Neuronal stem cell (in vitro differentiated cells): ENCODE results near the gene GMDS.
A peak's percentile ranks its signal among the peaks of the same experiment; 100 is the strongest.

Experiments
- DNase-seq: peaks from one replicate; pipeline ENCODE4 v3.0.0-alpha.2; 2013; ENCODE audit warnings: low spot score
- H2AFZ ChIP-seq: one replicate; pipeline ENCODE4 v1.6.1; 2013; ENCODE audit warnings: mild to moderate bottlenecking, low read length, inconsistent platforms
- H2AK5ac ChIP-seq: 2 replicates; pipeline ENCODE4 v1.6.1; 2013; ENCODE audit warnings: low read depth, mild to moderate bottlenecking, inconsistent platforms, low read length, moderate library complexity, mixed read lengths
- H2BK120ac ChIP-seq: 2 replicates; pipeline ENCODE4 v1.6.1; 2013; ENCODE audit warnings: low read depth, mild to moderate bottlenecking, inconsistent platforms, low read length, moderate library complexity, mixed read lengths
- H2BK12ac ChIP-seq: one replicate; pipeline ENCODE4 v1.6.1; 2013; ENCODE audit warnings: low read length, inconsistent platforms
- H2BK15ac ChIP-seq: 2 replicates; pipeline ENCODE4 v1.6.1; 2013; ENCODE audit warnings: mild to moderate bottlenecking, low read length, inconsistent platforms, mixed read lengths
- H2BK5ac ChIP-seq: one replicate; pipeline ENCODE4 v1.6.1; 2013; ENCODE audit warnings: inconsistent platforms, mild to moderate bottlenecking, low read length, moderate library complexity
- H3K14ac ChIP-seq: one replicate; pipeline ENCODE4 v1.6.1; 2013; ENCODE audit warnings: low read length, inconsistent platforms
- H3K18ac ChIP-seq: 2 replicates; pipeline ENCODE4 v1.6.1; 2013; ENCODE audit warnings: low read length, inconsistent platforms
- H3K23ac ChIP-seq: 2 replicates; pipeline ENCODE4 v1.6.1; 2013; ENCODE audit warnings: low read depth, mild to moderate bottlenecking, mixed read lengths, low read length, inconsistent platforms; ENCODE audit not compliant: poor library complexity
- H3K27ac ChIP-seq: replicated peaks from 3 replicates; pipeline ENCODE4 v1.5.1; 2013; ENCODE audit warnings: low read length, inconsistent platforms
- H3K27me3 ChIP-seq, 3 experiments: 2 replicates each; pipeline ENCODE4 v1.6.1; 2013; ENCODE audit warnings: low read length in 3 of 3, mild to moderate bottlenecking in 2 of 3, inconsistent platforms in 1 of 3, low read depth in 1 of 3, mixed read lengths in 1 of 3, moderate library complexity in 1 of 3; ENCODE audit not compliant: control insufficient read depth in 3 of 3, insufficient read depth in 3 of 3
- H3K36me3 ChIP-seq, 2 donors: replicated peaks in 1 of 2; 2 replicates each; pipeline ENCODE4 v1.6.1; 2013; ENCODE audit warnings: low read length in 2 of 2; ENCODE audit not compliant: control insufficient read depth in 2 of 2, insufficient read depth in 2 of 2
- H3K4ac ChIP-seq: 2 replicates; pipeline ENCODE4 v1.6.1; 2013; ENCODE audit warnings: inconsistent platforms, mild to moderate bottlenecking, low read length, moderate library complexity
- H3K4me1 ChIP-seq, 2 donors: 1 replicate in 1 of 2; 2 replicates in 1 of 2; pipeline ENCODE4 v1.6.1; 2013; ENCODE audit warnings: low read length in 2 of 2, low read depth in 1 of 2; ENCODE audit not compliant: control insufficient read depth in 2 of 2, insufficient read depth in 1 of 2
- H3K4me2 ChIP-seq: one replicate; pipeline ENCODE4 v1.6.1; 2013; ENCODE audit warnings: mild to moderate bottlenecking, low read length, inconsistent platforms; ENCODE audit not compliant: insufficient read depth, poor library complexity, severe bottlenecking
- H3K4me3 ChIP-seq, 2 donors: 2 replicates each; pipeline ENCODE4 v1.5.1; 2013; ENCODE audit warnings: low read length in 2 of 2, mild to moderate bottlenecking in 2 of 2, inconsistent platforms in 1 of 2, moderate library complexity in 1 of 2
- H3K79me1 ChIP-seq: one replicate; pipeline ENCODE4 v1.6.1; 2013; ENCODE audit warnings: low read depth, mild to moderate bottlenecking, inconsistent platforms, low read length, moderate library complexity
- H3K9ac ChIP-seq: one replicate; pipeline ENCODE4 v1.6.1; 2013; ENCODE audit warnings: mild to moderate bottlenecking, low read depth, low read length, inconsistent platforms; ENCODE audit not compliant: poor library complexity
- H3K9me3 ChIP-seq, 2 donors: replicated peaks in 1 of 2; 2 replicates each; pipeline versions ENCODE3 to v1.6.1; 2013; ENCODE audit warnings: low read length in 2 of 2, mild to moderate bottlenecking in 2 of 2, inconsistent platforms in 1 of 2, low read depth in 1 of 2, mixed read lengths in 1 of 2, moderate library complexity in 1 of 2; ENCODE audit not compliant: control insufficient read depth in 2 of 2, insufficient read depth in 1 of 2
- H4K8ac ChIP-seq: one replicate; pipeline ENCODE4 v1.6.1; 2013; ENCODE audit warnings: low read depth, mild to moderate bottlenecking, inconsistent platforms, low read length, moderate library complexity
- H4K91ac ChIP-seq: one replicate; pipeline ENCODE4 v1.6.1; 2013; ENCODE audit warnings: low read length, low read depth, mild to moderate bottlenecking, inconsistent platforms; ENCODE audit not compliant: poor library complexity
- WGBS, 2 donors: extraction: QIAGEN DNeasy Blood & Tissue Kit; methylation state at CpG; one replicate each; pipeline ENCODE4 v1.1.7; 2013; ENCODE audit warnings: missing lambda C conversion rate in 2 of 2, mixed read lengths in 1 of 2; ENCODE audit not compliant: insufficient read length in 2 of 2, insufficient replicate concordance in 1 of 2; ENCODE audit errors: extremely low coverage in 2 of 2; 5-methylcytosine and 5-hydroxymethylcytosine counted together

GMDS gene

DNA sequence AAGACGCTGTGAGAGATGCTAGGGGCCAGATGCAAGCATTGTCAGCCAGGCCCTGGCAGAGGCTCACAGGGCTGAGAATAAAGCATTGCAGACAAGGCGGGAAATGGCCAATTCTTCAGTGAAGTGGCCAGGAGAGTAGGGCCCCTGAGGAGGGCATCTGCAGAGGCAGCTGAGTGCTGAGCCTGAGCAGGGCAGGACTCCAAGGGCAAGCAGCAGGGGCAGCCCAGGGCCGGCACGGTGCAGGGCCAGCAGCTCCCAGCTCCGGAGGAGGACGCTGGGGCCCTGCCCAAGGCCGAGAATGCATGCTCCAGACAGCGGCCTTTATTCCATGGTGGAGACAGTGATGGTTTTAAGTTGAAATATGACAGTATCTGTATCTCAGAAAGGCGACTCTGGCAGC lies 330.2 kb downstream of the GMDS start:
- DNase-seq, result no peak
- Histone ChIP-seq H3K18ac (peak overlapping the region; percentile 15), H3K4me3 (no peak overlapping the region), H3K27ac (no peak overlapping the region), H3K79me1 (no peaks in the 10 kb centered on the region), H2BK120ac (no peak overlapping the region), H3K9ac (no peak overlapping the region), H3K23ac (no peak overlapping the region), H4K8ac (no peak overlapping the region), H3K4me2 (no peak overlapping the region), H3K27me3 (no peaks in the 10 kb centered on the region), H4K91ac (no peak overlapping the region), H3K14ac (no peak overlapping the region), H3K4ac (no peak overlapping the region), H3K4me1 (peaks cover 0 to 4% of the 10 kb centered on the region in 2 donors), H2AK5ac (peak overlapping the region; percentile 66), H2BK5ac (no peak overlapping the region), H3K9me3 (peaks cover 0 to 4% of the 10 kb centered on the region in 2 donors), H2BK12ac (no peak overlapping the region), H3K36me3 (peaks cover 0 to 2% of the 10 kb centered on the region in 2 donors), H2BK15ac (peak overlapping the region; percentile 9), H2AFZ (no peak overlapping the region)
- WGBS, 2 donors, result no CpG with 5 or more reads among the region's 9 CpGs

DNA sequence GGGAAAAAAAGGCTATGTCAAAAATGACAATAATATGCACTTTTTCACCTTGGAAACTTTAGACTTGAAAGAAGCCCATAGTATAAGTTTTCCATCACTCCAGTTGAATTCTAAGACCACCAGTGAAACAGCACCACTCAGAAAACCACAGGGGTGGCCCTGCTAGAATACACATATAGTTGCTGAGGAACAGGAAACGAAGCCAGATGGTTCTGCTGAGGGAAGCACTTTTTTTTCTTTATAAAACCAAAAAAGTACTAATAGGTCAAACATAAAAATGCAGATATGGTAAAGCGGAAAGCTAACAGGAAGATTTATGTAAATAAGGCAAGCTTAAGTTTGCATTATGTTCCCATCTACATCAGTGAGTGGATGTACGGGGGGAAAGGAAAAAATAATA lies 331.8 kb downstream of the GMDS start:
- no peak overlapping the region for H2AFZ ChIP-seq
- H3K4me1 ChIP-seq, result peaks cover 0 to 7% of the 10 kb centered on the region in 2 donors
- no peak overlapping the region for H4K91ac ChIP-seq
- H3K36me3 ChIP-seq, result peaks cover 0 to 2% of the 10 kb centered on the region in 2 donors
- H2AK5ac ChIP-seq, result no peak overlapping the region
- no peak overlapping the region for H2BK120ac ChIP-seq
- no peak overlapping the region for H3K18ac ChIP-seq
- no peaks in the 10 kb centered on the region for H3K27me3 ChIP-seq
- no CpG with 5 or more reads among the region's 3 CpGs for WGBS, 2 donors
- no peak overlapping the region for H3K4ac ChIP-seq
- no peak overlapping the region for H3K4me3 ChIP-seq
- H2BK15ac ChIP-seq, result no peak overlapping the region
- H3K9ac ChIP-seq, result no peak overlapping the region
- no peak overlapping the region for H4K8ac ChIP-seq
- H3K79me1 ChIP-seq, result no peaks in the 10 kb centered on the region
- no peak overlapping the region for H3K4me2 ChIP-seq
- H3K27ac ChIP-seq, result no peak overlapping the region
- no peak overlapping the region for H3K23ac ChIP-seq
- H3K14ac ChIP-seq, result no peak overlapping the region
- H2BK12ac ChIP-seq, result no peak overlapping the region
- H3K9me3 ChIP-seq, result peaks cover 0 to 4% of the 10 kb centered on the region in 2 donors
- DNase-seq, result no peak
- H2BK5ac ChIP-seq, result no peak overlapping the region

DNA sequence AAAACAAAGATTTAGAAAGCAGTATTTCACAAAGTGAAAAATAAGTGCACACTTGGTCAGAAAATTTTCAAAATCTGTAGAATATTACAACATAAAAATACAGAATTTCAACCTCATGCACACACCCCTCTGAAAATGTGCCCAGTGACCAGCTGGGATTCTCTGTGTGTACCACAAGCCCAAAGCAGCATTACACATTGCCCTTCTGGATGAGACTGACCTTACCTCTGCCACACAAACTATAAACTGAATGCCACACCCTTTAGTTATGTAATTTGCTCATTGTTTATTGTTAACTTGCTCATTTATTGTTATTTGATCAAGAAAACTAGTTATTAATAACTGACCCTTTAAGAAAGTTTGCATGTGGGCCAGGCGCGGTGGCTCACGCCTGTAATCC lies 332.7 kb downstream of the GMDS start:
- Histone ChIP-seq H2BK12ac (no peak overlapping the region), H3K9ac (no peak overlapping the region), H2AFZ (no peak overlapping the region), H3K27me3 (no peaks in the 10 kb centered on the region), H4K91ac (no peak overlapping the region), H3K79me1 (no peaks in the 10 kb centered on the region), H3K18ac (no peak overlapping the region), H3K23ac (no peak overlapping the region), H3K4me3 (no peak overlapping the region), H3K36me3 (peaks cover 0 to 2% of the 10 kb centered on the region in 2 donors), H3K4ac (no peak overlapping the region), H3K27ac (no peak overlapping the region), H2BK5ac (no peak overlapping the region), H3K14ac (no peak overlapping the region), H3K4me2 (no peak overlapping the region), H4K8ac (no peak overlapping the region), H2AK5ac (no peak overlapping the region), H2BK15ac (no peak overlapping the region), H3K9me3 (peaks cover 0 to 4% of the 10 kb centered on the region in 2 donors), H2BK120ac (no peak overlapping the region), H3K4me1 (peaks cover 0 to 7% of the 10 kb centered on the region in 2 donors)
- no peak for DNase-seq
- WGBS, 2 donors, result no CpG with 5 or more reads among the region's 3 CpGs

DNA sequence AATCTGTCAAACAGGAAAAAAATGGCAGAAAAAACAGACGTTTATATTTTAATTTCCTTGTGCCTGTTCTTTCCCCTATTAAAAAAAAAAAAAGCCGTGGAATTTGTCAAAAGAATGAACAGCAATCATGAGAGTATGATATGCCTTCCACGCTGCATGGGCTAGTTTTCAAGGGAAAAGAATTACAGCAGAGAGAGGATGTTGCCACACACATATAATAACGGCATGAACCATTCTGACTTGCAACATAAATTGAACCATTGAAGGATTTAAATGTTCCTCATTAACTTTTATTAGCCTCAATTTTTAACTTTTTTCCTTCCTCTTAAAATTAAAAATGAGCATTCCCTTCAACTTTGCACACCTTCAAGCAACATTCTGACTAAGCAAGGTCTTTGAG lies 333.9 kb downstream of the GMDS start:
- Histone ChIP-seq H3K18ac (no peak overlapping the region), H3K14ac (no peak overlapping the region), H3K27ac (no peak overlapping the region), H2AK5ac (no peak overlapping the region), H3K79me1 (no peaks in the 10 kb centered on the region), H2BK12ac (no peak overlapping the region), H3K4me2 (no peak overlapping the region), H3K9me3 (peaks cover 0 to 2% of the 10 kb centered on the region in 2 donors), H3K36me3 (peaks cover 0 to 2% of the 10 kb centered on the region in 2 donors), H2AFZ (no peak overlapping the region), H2BK120ac (no peak overlapping the region), H2BK15ac (no peak overlapping the region), H3K4me3 (no peak overlapping the region), H3K27me3 (no peaks in the 10 kb centered on the region), H3K9ac (no peak overlapping the region), H4K8ac (no peak overlapping the region), H4K91ac (no peak overlapping the region), H3K4me1 (peaks cover 0 to 8% of the 10 kb centered on the region in 2 donors), H3K4ac (no peak overlapping the region), H2BK5ac (no peak overlapping the region), H3K23ac (no peak overlapping the region)
- no CpG with 5 or more reads among the region's 4 CpGs for WGBS, 2 donors
- no peak for DNase-seq
